GM12872 (cell line): ENCODE data around the gene STAT4.

ENCODE experiments used
- TF ChIP-seq, protein P1 (sequence below): IDR thresholded peaks from 3 replicates; pipeline ENCODE4 v1.5.1; 2011; ENCODE audit warnings: low read depth, mild to moderate bottlenecking, low read length, moderate library complexity; ENCODE audit not compliant: insufficient read depth

The STAT4 gene

GRCh38 chr2:191151331-191151730, 537 bp upstream of the STAT4 start:
- TF ChIP-seq, protein P1, sequence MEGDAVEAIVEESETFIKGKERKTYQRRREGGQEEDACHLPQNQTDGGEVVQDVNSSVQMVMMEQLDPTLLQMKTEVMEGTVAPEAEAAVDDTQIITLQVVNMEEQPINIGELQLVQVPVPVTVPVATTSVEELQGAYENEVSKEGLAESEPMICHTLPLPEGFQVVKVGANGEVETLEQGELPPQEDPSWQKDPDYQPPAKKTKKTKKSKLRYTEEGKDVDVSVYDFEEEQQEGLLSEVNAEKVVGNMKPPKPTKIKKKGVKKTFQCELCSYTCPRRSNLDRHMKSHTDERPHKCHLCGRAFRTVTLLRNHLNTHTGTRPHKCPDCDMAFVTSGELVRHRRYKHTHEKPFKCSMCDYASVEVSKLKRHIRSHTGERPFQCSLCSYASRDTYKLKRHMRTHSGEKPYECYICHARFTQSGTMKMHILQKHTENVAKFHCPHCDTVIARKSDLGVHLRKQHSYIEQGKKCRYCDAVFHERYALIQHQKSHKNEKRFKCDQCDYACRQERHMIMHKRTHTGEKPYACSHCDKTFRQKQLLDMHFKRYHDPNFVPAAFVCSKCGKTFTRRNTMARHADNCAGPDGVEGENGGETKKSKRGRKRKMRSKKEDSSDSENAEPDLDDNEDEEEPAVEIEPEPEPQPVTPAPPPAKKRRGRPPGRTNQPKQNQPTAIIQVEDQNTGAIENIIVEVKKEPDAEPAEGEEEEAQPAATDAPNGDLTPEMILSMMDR: no peak

DNA sequence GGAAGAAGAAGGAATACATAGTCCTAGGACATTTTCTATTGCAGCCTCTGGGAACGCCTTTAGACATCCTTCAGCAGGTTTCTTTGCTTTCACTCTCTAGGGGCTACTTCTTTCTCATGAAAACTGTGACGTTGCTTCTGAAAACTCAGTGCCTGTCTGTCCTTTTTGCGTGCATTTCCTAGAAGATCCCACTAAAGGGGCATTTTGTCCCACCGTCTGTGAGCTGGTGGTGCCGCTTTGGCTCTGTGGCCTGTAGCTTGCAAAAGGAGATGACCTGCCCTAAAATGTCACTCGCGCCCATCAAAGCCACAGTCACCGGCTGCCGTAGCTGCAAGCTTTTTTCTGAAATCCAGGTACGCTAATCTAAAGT, 579 bp downstream of the STAT4 start:
- TF ChIP-seq, protein P1: no peak

DNA sequence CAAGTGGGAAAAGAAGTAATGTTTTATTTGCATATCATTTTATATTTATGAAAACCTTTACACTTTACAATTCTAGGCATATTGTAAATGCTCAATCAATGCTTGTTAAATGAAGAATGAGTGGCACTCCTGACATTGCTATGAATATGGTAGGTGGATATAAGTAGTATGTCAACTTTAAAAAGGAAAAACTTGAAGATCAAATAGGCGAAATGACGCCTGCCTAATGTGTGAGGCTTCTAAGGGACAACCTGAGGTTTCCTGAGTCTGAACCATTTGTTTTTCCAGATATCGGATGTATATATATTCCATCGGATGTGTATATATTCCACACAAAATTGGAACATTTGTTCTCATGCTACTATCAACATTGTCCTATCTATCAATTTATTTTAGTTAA, 1.4 kb downstream of the STAT4 start:
- TF ChIP-seq, protein P1: no peak

DNA sequence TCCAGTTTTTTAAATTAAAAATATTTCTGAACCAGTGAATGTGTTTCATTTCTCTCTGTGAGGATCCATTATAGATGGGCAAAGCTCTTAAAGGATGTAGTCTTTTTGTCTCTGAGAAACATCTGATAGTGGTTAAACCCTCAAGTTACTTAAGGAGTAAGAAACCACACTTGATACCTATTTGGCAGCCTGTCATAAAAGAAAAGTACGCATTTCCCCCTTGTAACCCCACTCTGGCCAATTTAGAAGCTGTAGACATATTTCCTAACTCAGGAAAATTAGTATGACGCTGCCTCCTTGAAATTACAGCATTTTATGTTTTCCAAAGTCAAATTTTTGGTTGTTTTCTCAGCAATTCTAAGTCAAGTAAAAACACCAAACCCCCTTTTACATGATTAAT, 2.0 kb downstream of the STAT4 start:
- TF ChIP-seq, protein P1: no peak

- TF ChIP-seq, protein P1: no peak
These were observed 2.5 kb downstream of the STAT4 start for GRCh38 chr2:191148281-191148680.

DNA sequence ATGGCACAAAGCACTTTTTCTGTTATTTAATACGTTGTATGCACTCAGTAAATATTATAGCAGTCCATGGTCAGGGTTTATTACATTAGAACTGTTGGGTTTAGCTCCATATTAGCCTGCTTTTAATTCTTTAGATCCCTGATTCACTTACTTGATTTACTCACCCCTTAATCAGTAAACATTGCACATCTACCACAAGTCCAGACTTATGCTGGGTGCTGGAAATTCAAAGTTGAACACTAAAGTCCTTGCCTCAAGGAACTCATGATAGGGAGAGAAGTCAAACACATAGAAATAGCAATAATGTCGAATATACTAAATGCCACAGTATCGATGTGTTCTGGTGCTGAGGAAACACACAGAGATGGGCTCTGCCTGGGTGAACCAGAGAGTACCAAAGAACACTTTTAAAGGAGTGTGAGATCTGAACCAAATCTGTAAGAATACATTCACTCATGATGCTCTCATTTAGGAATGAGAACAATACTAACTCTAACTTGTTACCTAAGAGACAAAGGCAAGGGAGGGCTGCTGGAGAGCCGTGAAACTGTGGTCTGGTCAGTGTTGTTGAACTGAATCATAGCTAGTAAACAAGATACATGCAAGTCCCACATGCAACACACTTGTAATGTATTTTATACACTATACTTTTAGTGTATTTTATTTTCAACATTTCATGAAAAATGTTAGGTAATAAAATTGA, 4.9 kb downstream of the STAT4 start:
- TF ChIP-seq, protein P1: no peak

DNA sequence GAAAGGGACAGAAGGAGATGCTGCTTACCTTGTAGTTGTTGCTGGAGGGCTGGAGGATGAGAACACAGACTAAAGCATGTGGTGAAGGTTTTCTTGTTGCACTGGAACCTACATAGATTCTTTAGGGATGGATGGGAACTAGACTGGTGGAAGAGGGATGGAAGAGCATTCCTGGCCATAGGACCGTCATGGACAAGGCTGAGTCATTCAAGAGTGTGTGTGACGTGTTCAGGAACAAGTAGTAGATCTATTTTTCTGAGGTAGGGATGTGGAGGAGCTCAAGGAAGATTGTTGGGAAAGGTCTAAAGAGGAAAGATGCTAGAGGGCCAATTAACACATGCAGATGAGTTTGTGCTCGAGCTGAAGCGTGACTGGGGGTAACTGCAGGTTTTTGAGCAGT, 6.6 kb downstream of the STAT4 start:
- TF ChIP-seq, protein P1: no peak
